GM18520 (cell line): ENCODE data around the gene INPP5K.

Source experiments
- ATAC-seq: cut with Tn5 transposase; IDR thresholded peaks from one replicate; pipeline ENCODE4 v1.9.1; 2021; ENCODE audit not compliant: unreplicated experiment

The INPP5K gene

GRCh38 chr17:1486802-1487695, 29.4 kb downstream of the INPP5K start:
- ATAC-seq, result no peak

- ATAC-seq, result no peak
Measured at GRCh38 chr17:1485423-1486376, 30.7 kb downstream of the INPP5K start.

DNA sequence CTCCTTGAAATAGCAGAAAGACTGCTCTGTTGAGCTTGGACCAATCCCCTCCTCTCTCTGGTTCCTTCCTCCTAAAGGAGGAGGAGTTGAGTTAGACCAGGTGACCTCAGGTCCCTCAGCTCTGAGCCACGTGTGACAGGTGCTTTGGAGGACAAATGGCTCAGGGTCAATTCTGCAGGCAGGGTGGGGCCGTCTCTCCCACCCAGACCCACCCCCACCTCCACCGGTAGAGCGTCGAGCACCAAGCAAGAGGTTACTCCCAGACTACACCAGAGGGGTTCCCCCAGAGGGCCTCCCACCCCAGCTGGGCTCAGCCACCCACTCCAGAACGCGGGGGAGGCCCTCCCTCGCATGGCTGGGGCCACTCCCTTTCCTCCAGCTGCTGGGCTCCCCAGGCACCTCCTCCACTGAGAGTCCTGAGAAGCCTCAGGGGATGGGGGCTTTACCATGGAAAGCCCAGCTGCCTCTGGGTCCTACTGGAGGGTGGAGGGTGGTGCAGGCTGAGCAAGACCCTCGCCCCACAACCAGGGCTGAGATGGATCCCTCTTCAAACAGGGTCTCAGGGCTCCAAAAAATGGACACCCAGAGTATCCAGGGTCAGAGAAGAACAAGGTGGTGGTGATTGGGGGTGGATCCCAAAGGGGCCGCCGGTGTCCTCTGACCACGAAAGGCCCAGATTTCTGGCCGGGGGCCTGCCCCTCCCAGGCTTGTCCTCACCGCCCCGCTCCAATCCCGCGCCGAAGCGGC, 31.6 kb downstream of the INPP5K start:
- ATAC-seq, result peak; percentile 27

- ATAC-seq, result no peak
Measured at GRCh38 chr17:1484060-1484535, 32.3 kb downstream of the INPP5K start.

- ATAC-seq, result no peak
Measured at GRCh38 chr17:1482680-1483079, 33.7 kb downstream of the INPP5K start.

GRCh38 chr17:1481736-1482135, 34.7 kb downstream of the INPP5K start:
- no peak for ATAC-seq

- ATAC-seq, result no peak
Measured at GRCh38 chr17:1480747-1481465, 35.5 kb downstream of the INPP5K start.

DNA sequence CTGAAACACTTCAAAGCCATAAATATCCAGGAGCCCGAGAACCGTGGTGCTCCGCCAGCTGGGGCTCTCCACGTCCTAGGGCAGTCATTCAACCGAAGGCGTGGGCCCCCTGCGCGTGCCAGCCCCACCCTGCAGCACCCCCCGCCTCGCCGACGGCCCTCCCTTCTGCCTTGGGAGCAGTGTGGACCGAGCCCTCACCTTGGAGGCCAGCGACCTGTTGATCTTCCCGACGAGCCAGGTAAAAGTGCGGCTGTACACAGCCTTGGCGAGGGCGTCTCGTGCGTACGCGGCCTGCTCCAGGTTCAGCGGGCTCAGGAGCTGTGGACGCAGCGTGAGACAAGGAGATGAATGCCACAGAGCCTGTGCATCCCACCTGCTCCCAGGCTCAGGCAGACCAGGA, 38.0 kb downstream of the INPP5K start:
- no peak for ATAC-seq

DNA sequence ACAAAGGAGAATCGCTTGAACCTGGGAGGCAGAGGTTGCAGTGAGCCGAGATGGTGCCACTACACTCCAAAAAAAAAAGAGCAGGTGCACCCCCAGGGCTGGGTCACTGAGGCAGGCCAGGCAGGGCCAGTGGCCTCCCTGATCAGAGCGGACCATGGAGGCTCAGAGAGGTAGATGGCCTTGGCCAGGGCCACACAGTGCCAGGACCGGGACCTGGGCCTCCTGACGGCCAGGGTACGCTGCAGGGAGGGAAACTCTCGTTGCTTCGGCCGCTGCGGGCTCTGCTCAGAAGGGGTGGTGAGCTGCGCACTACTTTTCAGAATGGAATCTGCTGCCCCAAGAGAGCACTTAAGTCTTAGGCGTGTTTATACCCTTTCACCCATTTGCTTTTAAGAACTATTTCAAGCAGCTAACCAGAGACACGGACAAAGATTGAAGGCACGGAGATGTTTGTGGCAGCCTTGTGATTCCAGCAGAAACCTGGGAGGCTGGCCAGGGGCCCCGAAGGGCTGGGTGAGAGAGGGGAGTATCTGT, 41.0 kb downstream of the INPP5K start:
- ATAC-seq, result no peak

- ATAC-seq, result peak; percentile 61
Measured at GRCh38 chr17:1474402-1475189, 41.8 kb downstream of the INPP5K start.

DNA sequence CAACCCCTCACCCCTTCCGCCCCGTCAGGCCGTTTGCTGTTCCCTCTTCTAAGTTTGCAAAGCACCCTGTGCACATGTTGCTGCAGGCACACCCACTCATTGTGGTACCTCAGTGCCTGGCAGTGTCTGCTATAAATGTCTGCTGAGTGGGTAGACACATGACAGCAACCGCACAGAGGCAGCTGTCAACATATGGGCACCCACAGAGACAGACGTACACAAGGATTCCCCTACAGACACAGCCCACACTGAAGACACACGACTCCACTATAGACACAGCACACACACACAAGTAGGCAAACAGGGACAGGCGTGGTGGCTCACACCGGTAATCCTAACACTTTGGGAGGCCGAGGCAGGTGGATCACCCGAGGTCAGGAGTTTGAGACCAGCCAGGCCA, 42.6 kb downstream of the INPP5K start:
- ATAC-seq, result no peak

DNA sequence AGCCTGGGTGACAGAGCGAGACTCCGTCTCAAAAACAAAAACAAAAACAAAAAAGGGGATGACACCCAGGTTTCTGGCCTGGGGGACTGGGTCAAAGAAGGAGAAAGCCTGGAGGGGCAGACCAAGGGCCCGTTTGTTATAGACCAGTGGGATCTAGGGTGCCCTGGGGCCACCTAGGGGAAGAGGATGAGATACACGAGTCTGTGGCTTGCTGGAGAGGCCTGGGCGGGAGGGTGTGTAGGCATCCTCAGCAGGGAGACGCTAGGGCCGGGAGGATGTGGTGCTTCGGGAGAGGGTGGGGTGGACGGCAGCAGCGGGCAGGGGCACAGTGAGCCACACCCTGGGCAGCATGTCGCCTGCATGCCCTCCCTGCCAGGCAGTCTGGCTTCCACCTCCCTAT, 43.2 kb downstream of the INPP5K start:
- no peak for ATAC-seq

GRCh38 chr17:1471911-1472821, 44.2 kb downstream of the INPP5K start:
- no peak for ATAC-seq

GRCh38 chr17:1471490-1471889, 44.9 kb downstream of the INPP5K start:
- no peak for ATAC-seq

DNA sequence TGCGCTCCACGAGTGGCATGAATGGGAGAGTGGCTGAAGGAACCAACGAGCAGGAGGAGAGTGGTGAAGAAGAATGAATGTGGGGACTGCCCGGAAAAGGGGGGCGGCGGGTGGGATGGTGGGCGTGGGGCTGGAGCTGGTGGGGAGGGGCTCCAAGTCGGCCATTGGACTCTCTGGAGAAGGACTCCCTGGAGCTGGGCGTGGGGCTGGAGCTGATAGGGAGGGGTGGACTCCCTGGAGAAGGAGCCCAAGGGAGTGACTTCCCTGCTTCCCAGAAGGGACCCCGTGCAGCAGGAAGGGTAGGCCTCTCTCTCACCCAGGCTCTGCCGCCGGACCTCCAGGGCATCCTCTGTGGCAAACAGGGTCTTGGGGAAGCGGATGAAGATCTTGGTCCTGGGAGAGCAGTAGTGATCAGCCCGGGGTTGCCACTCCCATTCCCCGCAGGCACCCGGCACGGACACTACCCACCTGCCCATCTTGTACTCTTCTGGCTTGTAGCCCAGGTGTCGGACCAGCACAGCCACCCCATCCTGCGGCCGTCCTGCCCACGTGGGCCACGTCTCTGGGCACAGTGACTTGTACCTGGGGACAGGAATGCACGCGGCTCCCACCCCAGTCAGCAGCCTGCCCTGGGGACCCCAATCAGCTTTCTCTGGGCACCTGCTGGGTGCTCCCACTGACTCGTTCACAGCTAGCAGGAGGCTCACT, 45.5 kb downstream of the INPP5K start:
- ATAC-seq, result no peak

DNA sequence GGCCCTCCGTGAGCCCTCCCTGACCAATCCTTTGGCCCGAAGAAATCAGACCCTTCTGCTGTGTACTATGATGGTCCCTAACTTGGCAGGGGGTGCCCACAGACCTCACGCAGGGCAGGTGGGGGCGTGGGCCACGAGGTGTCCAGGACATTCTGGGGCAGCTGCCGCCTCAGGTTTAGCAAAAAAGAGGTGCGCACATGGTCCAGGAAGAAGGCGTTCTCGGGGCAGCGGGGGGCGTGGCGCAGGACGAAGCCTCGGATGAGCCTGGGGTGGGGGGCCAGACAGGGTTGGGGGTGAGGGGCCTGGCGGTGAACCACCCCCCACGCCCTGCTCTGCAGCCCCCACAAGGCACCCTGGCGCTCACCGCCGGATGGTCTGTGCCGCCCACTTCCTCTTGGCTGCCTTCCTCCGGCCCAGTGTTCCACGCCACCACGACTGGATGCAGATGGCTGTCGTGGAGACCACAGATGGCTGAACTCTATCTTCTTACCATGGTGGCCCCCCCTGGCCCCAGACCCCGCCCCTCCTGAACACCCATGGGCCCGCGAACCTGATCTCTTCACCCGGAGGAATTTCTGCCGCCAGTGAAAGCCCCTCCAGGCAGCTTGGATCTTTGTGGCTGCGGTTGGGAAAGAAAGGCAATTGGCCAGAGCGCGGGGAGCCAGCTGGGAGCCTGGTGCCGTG, 46.2 kb downstream of the INPP5K start:
- no peak for ATAC-seq

- no peak for ATAC-seq
Measured at GRCh38 chr17:1469231-1469852, 47.1 kb downstream of the INPP5K start.
